Sigmoid colon (tissue), 3 donors: Measurements from ENCODE around the gene GRB10.

ENCODE experiments used
- CTCF ChIP-seq, 4 experiments: fragments of 450-650 bp in 3 of 4; fragments of 200-600 bp in 1 of 4; IDR thresholded peaks; one replicate each; pipeline ENCODE4 v1.5.1; 2016 to 2019; ENCODE audit warnings: antibody characterized with exemption in 4 of 4, mild to moderate bottlenecking in 3 of 4, moderate library complexity in 2 of 4
- POLR2A ChIP-seq, 2 donors: fragments of 450-650 bp; IDR thresholded peaks; one replicate each; pipeline ENCODE4 v1.6.1; 2016; ENCODE audit warnings: antibody characterized with exemption in 2 of 2, mild to moderate bottlenecking in 2 of 2, moderate library complexity in 2 of 2

- TF ChIP-seq POLR2A (IDR thresholded peaks at IDR 0.05) (no peak), CTCF (IDR thresholded peaks at IDR 0.05) (no peak)
These were observed 23.4 kb upstream of the GRB10 start for GRCh38 chr7:50806143-50806542.
